Measurements from ENCODE around the gene ACSF3. TPM values are rescaled to one million over a fixed set of nuclear protein-coding genes. Genes with fewer than 3 reads are reported as not detected.

ACSF3 gene
- total and polyA plus RNA-seq, 2 donors (not counting 1 experiment from before 2014, with no cell fraction given) = 45.2 to 113 TPM

GRCh38 chr16:89056592-89056991 is 37.1 kb upstream of the ACSF3 start:
- peaks cover 9 to 20% of the 10 kb centered on the region in 2 donors for H3K4me1 ChIP-seq (ENCODE audit: control insufficient read depth in 2 of 2, insufficient read depth in 2 of 2, low read length in 2 of 2)
- H3K9me3 Mint-ChIP-seq (ENCODE audit: insufficient read depth) = no peaks in the 10 kb centered on the region
- H3K4me1 Mint-ChIP-seq = peaks cover 20% of the 10 kb centered on the region
- intact Hi-C loops (cut with micrococcal nuclease) = no loop called here
- no peaks in the 10 kb centered on the region for H3K79me2 ChIP-seq (ENCODE audit: control insufficient read depth, insufficient read depth, low read length)
- no peak overlapping the region for H3K4me3 ChIP-seq (ENCODE audit: control extremely low read depth in 1 of 5, extremely low read depth in 1 of 5, insufficient read depth in 1 of 5, low read depth in 2 of 5, low read length in 4 of 5)
- no peak for DNase-seq
- ChIA-PET POLR2A (no interaction called here), CTCF (no interaction called here)
- H3K27me3 ChIP-seq (replicated peaks in 1 of 4; ENCODE audit: control extremely low read depth in 1 of 4, control insufficient read depth in 3 of 4, insufficient read depth in 4 of 4, low read length in 3 of 4) = peaks cover 0 to 7% (median 0%) of the 10 kb centered on the region in 4 experiments
- no peak overlapping the region for H3K4me2 ChIP-seq (replicated peaks; ENCODE audit: low read depth, low read length, poor library complexity, severe bottlenecking)
- no peaks in the 10 kb centered on the region for H4K20me1 ChIP-seq (ENCODE audit: control insufficient read depth, insufficient read depth, low read length, poor library complexity, severe bottlenecking)
- no peak overlapping the region for H3K4me3 Mint-ChIP-seq
- no peak overlapping the region for H3K27ac Mint-ChIP-seq
- no peaks in the 10 kb centered on the region for H3K36me3 ChIP-seq (replicated peaks in 1 of 2; ENCODE audit: control extremely low read depth in 1 of 2, control insufficient read depth in 1 of 2, extremely low read depth in 1 of 2, insufficient read depth in 2 of 2, low read length in 1 of 2)
- H3K9me3 ChIP-seq (ENCODE audit: control extremely low read depth in 1 of 3, control insufficient read depth in 2 of 3, insufficient read depth in 1 of 3, low read length in 2 of 3) = peaks cover 0 to 5% (median 0%) of the 10 kb centered on the region in 3 donors
- H3K9ac ChIP-seq (ENCODE audit: low read length) = no peak overlapping the region
- 94% methylated on average over 11 of the region's 11 CpGs for WGBS (ENCODE audit: insufficient coverage)
- H3K27ac ChIP-seq (ENCODE audit: low read length in 2 of 2) = no peak overlapping the region
- no peak for ATAC-seq (ENCODE audit: low read depth)
- TF ChIP-seq CTCF (IDR thresholded peaks at IDR 0.05) = no peak
- TF ChIP-seq EZH2 (IDR thresholded peaks at IDR 0.05; ENCODE audit: borderline replicate concordance, insufficient read depth, low read depth, low read length, poor library complexity, severe bottlenecking) = no peak
- no peaks in the 10 kb centered on the region for H3K27me3 Mint-ChIP-seq
- H2AFZ ChIP-seq (ENCODE audit: insufficient read depth, low read depth, low read length, poor library complexity, severe bottlenecking) = no peak overlapping the region

- H3K27ac Mint-ChIP-seq = peak overlapping the region; percentile 26
- CTCF ChIA-PET = no interaction called here
Measured at GRCh38 chr16:89057738-89058137, 35.9 kb upstream of the ACSF3 start.

More at GRCh38 chr16:89057738-89058137, 35.9 kb upstream of the ACSF3 start:
- Mint-ChIP-seq H3K4me3 (no peak overlapping the region), H3K9me3 (ENCODE audit: insufficient read depth) (no peaks in the 10 kb centered on the region), H3K27me3 (no peaks in the 10 kb centered on the region), H3K4me1 (peaks cover 27% of the 10 kb centered on the region)
- intact Hi-C loops (cut with micrococcal nuclease) = no loop called here
- Histone ChIP-seq H3K9ac (ENCODE audit: low read length) (no peak overlapping the region), H3K27ac (ENCODE audit: low read length in 2 of 2) (no peak overlapping the region), H3K36me3 (replicated peaks in 1 of 2; ENCODE audit: control extremely low read depth in 1 of 2, control insufficient read depth in 1 of 2, extremely low read depth in 1 of 2, insufficient read depth in 2 of 2, low read length in 1 of 2) (no peaks in the 10 kb centered on the region), H3K4me2 (replicated peaks; ENCODE audit: low read depth, low read length, poor library complexity, severe bottlenecking) (no peak overlapping the region), H3K4me1 (ENCODE audit: control insufficient read depth in 2 of 2, insufficient read depth in 2 of 2, low read length in 2 of 2) (peaks cover 16 to 31% of the 10 kb centered on the region in 2 donors), H3K79me2 (ENCODE audit: control insufficient read depth, insufficient read depth, low read length) (no peaks in the 10 kb centered on the region), H2AFZ (ENCODE audit: insufficient read depth, low read depth, low read length, poor library complexity, severe bottlenecking) (no peak overlapping the region), H3K27me3 (replicated peaks in 1 of 4; ENCODE audit: control extremely low read depth in 1 of 4, control insufficient read depth in 3 of 4, insufficient read depth in 4 of 4, low read length in 3 of 4) (peaks cover 0 to 7% (median 0%) of the 10 kb centered on the region in 4 experiments), H4K20me1 (ENCODE audit: control insufficient read depth, insufficient read depth, low read length, poor library complexity, severe bottlenecking) (no peaks in the 10 kb centered on the region), H3K9me3 (ENCODE audit: control extremely low read depth in 1 of 3, control insufficient read depth in 2 of 3, insufficient read depth in 1 of 3, low read length in 2 of 3) (peaks cover 0 to 5% (median 0%) of the 10 kb centered on the region in 3 donors), H3K4me3 (ENCODE audit: control extremely low read depth in 1 of 5, extremely low read depth in 1 of 5, insufficient read depth in 1 of 5, low read depth in 2 of 5, low read length in 4 of 5) (no peak overlapping the region)
- DNase-seq (no peak), ATAC-seq (ENCODE audit: low read depth) (no peak)
- 98% methylated on average over 9 of the region's 9 CpGs for WGBS (ENCODE audit: insufficient coverage)
- TF ChIP-seq CTCF (IDR thresholded peaks at IDR 0.05) (no peak), EZH2 (IDR thresholded peaks at IDR 0.05; ENCODE audit: borderline replicate concordance, insufficient read depth, low read depth, low read length, poor library complexity, severe bottlenecking) (no peak)
- POLR2A ChIA-PET = interaction anchor here (0.9 kb wide), 1 partner anchor 26 kb away, joined by 11 read pairs; no protein-coding TSS in a partner anchor

All from B cell (primary cell).